HG02973 (cell line): Measurements from ENCODE around the gene SYTL2.

Experiments
- ATAC-seq: cut with Tn5 transposase; IDR thresholded peaks from one replicate; pipeline ENCODE4 v1.9.1; 2021; ENCODE audit warnings: moderate library complexity; ENCODE audit not compliant: unreplicated experiment

SYTL2 gene

GRCh38 chr11:85737738-85738137 is 73.2 kb downstream of the SYTL2 start:
- no peak for ATAC-seq

GRCh38 chr11:85735876-85736460 is 75.0 kb downstream of the SYTL2 start:
- no peak for ATAC-seq

- ATAC-seq: no peak
These were observed 78.0 kb downstream of the SYTL2 start for GRCh38 chr11:85732965-85733364.

GRCh38 chr11:85726381-85726780 is 84.6 kb downstream of the SYTL2 start:
- no peak for ATAC-seq

GRCh38 chr11:85725510-85726258 is 85.3 kb downstream of the SYTL2 start:
- ATAC-seq: no peak

- no peak for ATAC-seq
These were observed 86.0 kb downstream of the SYTL2 start for GRCh38 chr11:85724748-85725465.

- no peak for ATAC-seq
These were observed 87.9 kb downstream of the SYTL2 start for GRCh38 chr11:85723088-85723487.

- no peak for ATAC-seq
These were observed 89.8 kb downstream of the SYTL2 start for GRCh38 chr11:85721191-85721590.

GRCh38 chr11:85718991-85719807 is 91.7 kb downstream of the SYTL2 start:
- ATAC-seq: no peak

- ATAC-seq: no peak
These were observed 92.6 kb downstream of the SYTL2 start for GRCh38 chr11:85718126-85718943.

- ATAC-seq: no peak
These were observed 93.5 kb downstream of the SYTL2 start for GRCh38 chr11:85717429-85717828.

GRCh38 chr11:85712953-85713352 is 98.0 kb downstream of the SYTL2 start:
- no peak for ATAC-seq

GRCh38 chr11:85710917-85711316 is 100.0 kb downstream of the SYTL2 start:
- ATAC-seq: no peak

GRCh38 chr11:85709941-85710702 is 100.8 kb downstream of the SYTL2 start:
- ATAC-seq: no peak

- no peak for ATAC-seq
These were observed 105.1 kb downstream of the SYTL2 start for GRCh38 chr11:85705800-85706199.

- ATAC-seq: no peak
These were observed 106.0 kb downstream of the SYTL2 start for GRCh38 chr11:85704967-85705366.

- ATAC-seq: peak; percentile 92
These were observed 110.8 kb downstream of the SYTL2 start for GRCh38 chr11:85699957-85700741.

- ATAC-seq: no peak
These were observed 112.7 kb downstream of the SYTL2 start for GRCh38 chr11:85698195-85698594.

- ATAC-seq: no peak
These were observed 113.2 kb downstream of the SYTL2 start for GRCh38 chr11:85697747-85698146.
